SK-N-SH (cell line): ENCODE measurements around the gene FZD7.

Source experiments
- EP300 ChIP-seq, 2 experiments: IDR thresholded peaks; 2 replicates each; pipeline versions ENCODE4 v1.4.0 to v1.6.1; 2012; ENCODE audit warnings: borderline replicate concordance in 1 of 2, low read depth in 1 of 2, low read length in 1 of 2
- FOXJ3 ChIP-seq: sonication (generic); formaldehyde crosslinking; IDR thresholded peaks from 2 replicates; pipeline ENCODE4 v1.5.1; 2020; ENCODE audit warnings: mild to moderate bottlenecking, missing genetic modification reagents
- FOXM1 ChIP-seq: IDR thresholded peaks from 2 replicates; pipeline ENCODE4 v1.4.0; 2012; ENCODE audit warnings: low read depth, mild to moderate bottlenecking
- GABPA ChIP-seq: IDR thresholded peaks from 2 replicates; pipeline ENCODE4 v1.4.0; 2012; ENCODE audit warnings: low read depth, mild to moderate bottlenecking
- GATA2 ChIP-seq: sonication (generic); formaldehyde crosslinking; IDR thresholded peaks from 2 replicates; pipeline ENCODE4 v1.5.0; 2020; ENCODE audit warnings: mild to moderate bottlenecking, missing genetic modification reagents
- POLR2AphosphoS5 ChIP-seq: IDR thresholded peaks from 2 replicates; pipeline ENCODE4 v1.6.1; 2012; ENCODE audit warnings: low read depth, low read length
- RAD21 ChIP-seq: IDR thresholded peaks from 2 replicates; pipeline ENCODE4 v1.6.1; 2012; ENCODE audit warnings: mild to moderate bottlenecking, low read length
- RCOR1 ChIP-seq: fragments of 150-350 bp; IDR thresholded peaks from 2 replicates; pipeline ENCODE4 v1.6.1; 2017; ENCODE audit warnings: antibody characterized with exemption, low read length
- TAF1 ChIP-seq: IDR thresholded peaks from 2 replicates; pipeline ENCODE4 v1.6.1; 2012; ENCODE audit warnings: low read depth, mild to moderate bottlenecking, low read length, moderate library complexity, borderline replicate concordance
- TF ChIP-seq, protein P1 (sequence below): fragments of 200-600 bp; sonication (generic); IDR thresholded peaks from 2 replicates; pipeline ENCODE4 v1.6.1; 2017; ENCODE audit warnings: antibody characterized with exemption, mild to moderate bottlenecking, moderate library complexity

- TF ChIP-seq, protein P1, sequence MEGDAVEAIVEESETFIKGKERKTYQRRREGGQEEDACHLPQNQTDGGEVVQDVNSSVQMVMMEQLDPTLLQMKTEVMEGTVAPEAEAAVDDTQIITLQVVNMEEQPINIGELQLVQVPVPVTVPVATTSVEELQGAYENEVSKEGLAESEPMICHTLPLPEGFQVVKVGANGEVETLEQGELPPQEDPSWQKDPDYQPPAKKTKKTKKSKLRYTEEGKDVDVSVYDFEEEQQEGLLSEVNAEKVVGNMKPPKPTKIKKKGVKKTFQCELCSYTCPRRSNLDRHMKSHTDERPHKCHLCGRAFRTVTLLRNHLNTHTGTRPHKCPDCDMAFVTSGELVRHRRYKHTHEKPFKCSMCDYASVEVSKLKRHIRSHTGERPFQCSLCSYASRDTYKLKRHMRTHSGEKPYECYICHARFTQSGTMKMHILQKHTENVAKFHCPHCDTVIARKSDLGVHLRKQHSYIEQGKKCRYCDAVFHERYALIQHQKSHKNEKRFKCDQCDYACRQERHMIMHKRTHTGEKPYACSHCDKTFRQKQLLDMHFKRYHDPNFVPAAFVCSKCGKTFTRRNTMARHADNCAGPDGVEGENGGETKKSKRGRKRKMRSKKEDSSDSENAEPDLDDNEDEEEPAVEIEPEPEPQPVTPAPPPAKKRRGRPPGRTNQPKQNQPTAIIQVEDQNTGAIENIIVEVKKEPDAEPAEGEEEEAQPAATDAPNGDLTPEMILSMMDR: no peak
- no peak for TF ChIP-seq GABPA
- no peak for TF ChIP-seq EP300 (IDR thresholded peaks at IDR 0.05; ENCODE audit: borderline replicate concordance in 1 of 2, low read depth in 1 of 2, low read length in 1 of 2)
- no peak for TF ChIP-seq POLR2AphosphoS5
- TF ChIP-seq RAD21: no peak
- no peak for TF ChIP-seq GATA2 (CRISPR knock-in tag)
- no peak for TF ChIP-seq RCOR1
- TF ChIP-seq TAF1: no peak
- TF ChIP-seq FOXM1: no peak
- no peak for TF ChIP-seq FOXJ3 (CRISPR knock-in tag)
Measured at GRCh38 chr2:201987426-201987825, 46.2 kb upstream of the FZD7 start.
